Type B pancreatic cell (in vitro differentiated cells): ENCODE results near the gene ARL6IP5. TPM values are rescaled to one million over a fixed set of nuclear protein-coding genes. Genes with fewer than 3 reads are reported as not detected.

Experiments used
- DNase-seq: peaks from one replicate; pipeline ENCODE4 v3.0.0; 2021; ENCODE audit warnings: mixed read lengths; ENCODE audit not compliant: unreplicated experiment; ENCODE audit errors: extremely low spot score
- H3K27ac Mint-ChIP-seq: 2 replicates; pipeline ENCODE4 v1.8.0; 2021; ENCODE audit warnings: mild to moderate bottlenecking, mixed read lengths
- H3K27me3 Mint-ChIP-seq: 2 replicates; pipeline ENCODE4 v1.8.0; 2021; ENCODE audit warnings: mixed read lengths
- H3K36me3 Mint-ChIP-seq: 2 replicates; pipeline ENCODE4 v1.8.0; 2021; ENCODE audit warnings: mixed read lengths
- H3K4me1 Mint-ChIP-seq: one replicate; pipeline ENCODE4 v1.8.0; 2021; ENCODE audit warnings: mixed read lengths; ENCODE audit not compliant: unreplicated experiment
- H3K4me3 Mint-ChIP-seq: 2 replicates; pipeline ENCODE4 v1.8.0; 2021; ENCODE audit warnings: mild to moderate bottlenecking, mixed read lengths
- H3K9me3 Mint-ChIP-seq: 2 replicates; pipeline ENCODE4 v1.8.0; 2021; ENCODE audit warnings: mixed read lengths
- total RNA-seq: library from RNA; stranded (reverse); gene quantifications from 2 replicates; pipeline ENCODE4 v1.2.1, GENCODE V29; 2021; ENCODE audit warnings: low replicate concordance
- TF ChIP-seq, protein P1 (sequence below): fragments of 200-600 bp; sonication (generic); conservative IDR thresholded peaks from 2 replicates; pipeline ENCODE4 v1.5.0; 2021; ENCODE audit warnings: antibody characterized with exemption, mild to moderate bottlenecking

Gene ARL6IP5
- total RNA-seq, 1 donor from 2014 or later, result 49.2 TPM

DNA sequence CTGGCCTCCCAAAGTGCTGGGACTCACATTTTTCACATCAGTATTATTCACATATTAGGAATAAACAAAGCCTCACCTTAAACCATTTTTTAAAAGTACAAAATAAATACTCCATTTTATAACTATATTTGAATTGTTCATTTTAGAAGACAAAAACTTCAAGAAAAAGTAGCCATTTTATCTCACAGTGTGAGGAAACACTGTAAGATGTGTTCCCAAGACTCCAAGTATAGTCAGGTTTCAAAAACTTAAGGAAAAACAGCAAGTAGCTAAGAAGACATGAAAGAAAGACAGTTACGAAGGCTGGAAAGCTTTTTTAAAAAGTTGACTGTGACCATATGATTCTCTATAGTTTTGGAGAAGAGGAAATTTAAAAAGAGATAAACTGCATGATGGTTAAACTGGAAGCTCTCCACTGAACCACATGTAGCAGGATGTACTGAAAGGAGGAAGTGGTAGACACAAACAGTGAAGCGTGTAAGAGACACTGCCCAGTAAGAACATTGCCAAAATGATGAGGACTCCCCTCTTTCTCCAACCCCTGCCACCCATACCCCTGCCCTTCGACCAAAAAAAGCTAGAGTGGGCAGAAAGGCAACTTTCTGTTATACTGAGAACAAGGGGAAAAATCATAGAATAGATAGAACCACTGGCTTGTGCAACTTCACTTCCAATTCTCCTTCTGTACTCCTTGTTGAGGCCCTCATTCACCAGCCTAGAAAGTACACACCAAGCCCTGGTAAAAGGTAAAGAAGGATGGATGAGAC lies 26.4 kb upstream of the ARL6IP5 start:
- Mint-ChIP-seq H3K4me1 (no peaks in the 10 kb centered on the region), H3K9me3 (no peaks in the 10 kb centered on the region), H3K36me3 (peaks cover 33% of the 10 kb centered on the region), H3K27me3 (no peaks in the 10 kb centered on the region), H3K4me3 (no peak overlapping the region), H3K27ac (no peak overlapping the region)
- DNase-seq, result no peak
- TF ChIP-seq, protein P1, sequence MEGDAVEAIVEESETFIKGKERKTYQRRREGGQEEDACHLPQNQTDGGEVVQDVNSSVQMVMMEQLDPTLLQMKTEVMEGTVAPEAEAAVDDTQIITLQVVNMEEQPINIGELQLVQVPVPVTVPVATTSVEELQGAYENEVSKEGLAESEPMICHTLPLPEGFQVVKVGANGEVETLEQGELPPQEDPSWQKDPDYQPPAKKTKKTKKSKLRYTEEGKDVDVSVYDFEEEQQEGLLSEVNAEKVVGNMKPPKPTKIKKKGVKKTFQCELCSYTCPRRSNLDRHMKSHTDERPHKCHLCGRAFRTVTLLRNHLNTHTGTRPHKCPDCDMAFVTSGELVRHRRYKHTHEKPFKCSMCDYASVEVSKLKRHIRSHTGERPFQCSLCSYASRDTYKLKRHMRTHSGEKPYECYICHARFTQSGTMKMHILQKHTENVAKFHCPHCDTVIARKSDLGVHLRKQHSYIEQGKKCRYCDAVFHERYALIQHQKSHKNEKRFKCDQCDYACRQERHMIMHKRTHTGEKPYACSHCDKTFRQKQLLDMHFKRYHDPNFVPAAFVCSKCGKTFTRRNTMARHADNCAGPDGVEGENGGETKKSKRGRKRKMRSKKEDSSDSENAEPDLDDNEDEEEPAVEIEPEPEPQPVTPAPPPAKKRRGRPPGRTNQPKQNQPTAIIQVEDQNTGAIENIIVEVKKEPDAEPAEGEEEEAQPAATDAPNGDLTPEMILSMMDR, result no peak

DNA sequence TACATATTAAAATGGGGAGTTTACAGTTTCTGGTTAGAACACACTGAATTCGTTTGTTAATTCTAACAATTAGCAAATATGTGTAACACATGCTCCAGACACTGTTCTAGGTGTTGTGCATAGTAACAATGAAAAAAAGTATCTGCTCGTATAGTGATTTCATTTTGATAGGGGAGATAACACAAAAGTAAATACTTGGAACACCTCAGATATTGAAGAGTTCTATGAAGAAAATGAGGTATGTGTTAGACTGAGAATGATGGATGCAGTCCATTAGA lies 25.9 kb upstream of the ARL6IP5 start:
- Mint-ChIP-seq H3K36me3 (peaks cover 33% of the 10 kb centered on the region), H3K4me1 (no peaks in the 10 kb centered on the region), H3K27ac (no peak overlapping the region), H3K27me3 (no peaks in the 10 kb centered on the region), H3K9me3 (no peaks in the 10 kb centered on the region), H3K4me3 (no peak overlapping the region)
- DNase-seq, result no peak
- TF ChIP-seq, protein P1, result no peak

DNA sequence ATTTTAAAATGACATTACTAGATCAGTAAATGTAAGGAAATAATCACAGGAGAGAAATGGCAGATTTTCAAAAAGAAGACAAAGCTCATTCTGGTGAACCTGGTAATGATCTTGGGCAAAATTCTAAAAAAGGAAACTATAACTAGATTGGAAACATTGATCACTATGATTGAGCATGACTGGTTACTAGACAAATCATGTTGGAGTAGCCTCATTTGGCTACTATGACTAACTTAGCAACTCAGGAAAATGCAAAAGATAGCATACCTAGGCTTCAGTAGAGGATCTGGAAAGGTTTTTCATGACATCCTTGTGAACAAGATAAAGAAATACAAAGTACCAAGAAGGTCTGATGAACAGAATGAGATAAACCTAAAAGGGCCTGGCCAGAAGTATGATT lies 25.0 kb upstream of the ARL6IP5 start:
- H3K27ac Mint-ChIP-seq, result no peak overlapping the region
- no peaks in the 10 kb centered on the region for H3K9me3 Mint-ChIP-seq
- DNase-seq, result no peak
- TF ChIP-seq, protein P1, result no peak
- H3K36me3 Mint-ChIP-seq, result peaks cover 33% of the 10 kb centered on the region
- no peaks in the 10 kb centered on the region for H3K4me1 Mint-ChIP-seq
- H3K4me3 Mint-ChIP-seq, result no peak overlapping the region
- H3K27me3 Mint-ChIP-seq, result no peaks in the 10 kb centered on the region

DNA sequence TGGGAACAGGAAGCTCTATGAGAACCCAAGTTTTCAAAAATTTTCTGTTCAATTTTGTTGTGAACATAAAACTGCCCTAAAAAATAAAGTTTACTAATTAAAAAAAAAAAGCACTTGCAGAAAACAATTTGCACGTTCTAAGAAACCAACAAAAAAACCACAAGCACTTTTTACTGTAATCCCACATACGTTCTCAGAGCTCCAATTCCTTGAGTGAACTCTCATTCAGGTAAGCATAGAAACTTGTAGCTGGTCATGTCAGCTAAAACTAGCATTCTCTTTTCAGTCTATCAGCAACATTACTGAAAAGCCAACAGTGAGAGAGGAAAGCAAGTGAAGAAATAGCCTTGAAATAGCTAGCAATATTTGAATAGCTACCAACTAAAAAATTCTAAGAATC lies 21.1 kb upstream of the ARL6IP5 start:
- peaks cover 24% of the 10 kb centered on the region for H3K36me3 Mint-ChIP-seq

DNA sequence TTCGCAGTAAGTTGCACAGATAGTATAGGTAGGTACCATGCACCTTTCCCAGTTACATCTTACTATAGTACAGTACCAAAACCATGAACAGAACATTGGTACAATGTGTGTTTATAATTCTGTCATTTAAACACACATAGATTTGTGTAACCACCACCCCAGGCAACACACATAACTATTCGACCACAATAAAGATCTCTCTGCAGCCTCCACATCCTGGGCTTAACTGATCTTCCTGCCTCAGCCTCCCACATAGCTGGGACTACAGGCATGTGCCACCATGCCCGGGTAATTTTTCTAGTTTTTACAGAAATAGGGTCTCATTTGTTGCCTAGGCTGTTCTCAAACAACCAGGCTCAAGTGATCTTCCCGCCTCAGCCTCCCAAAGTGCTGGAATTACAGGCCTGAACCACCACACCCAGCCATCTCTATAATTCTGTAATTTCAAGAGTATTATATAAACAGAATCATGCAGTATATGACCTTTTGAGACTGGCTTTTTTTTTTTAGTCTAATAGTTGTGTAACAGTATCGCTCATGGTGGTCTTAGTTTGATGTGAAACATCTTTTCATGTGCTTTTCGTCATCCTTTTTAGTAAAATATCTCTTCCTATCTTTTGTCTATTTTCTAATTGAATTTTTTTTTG lies 19.3 kb upstream of the ARL6IP5 start:
- H3K4me1 Mint-ChIP-seq, result no peaks in the 10 kb centered on the region
- H3K27me3 Mint-ChIP-seq, result no peaks in the 10 kb centered on the region
- no peak for DNase-seq
- no peaks in the 10 kb centered on the region for H3K9me3 Mint-ChIP-seq
- no peak overlapping the region for H3K4me3 Mint-ChIP-seq
- TF ChIP-seq, protein P1, result no peak
- peaks cover 13% of the 10 kb centered on the region for H3K36me3 Mint-ChIP-seq
- H3K27ac Mint-ChIP-seq, result no peak overlapping the region

More for the DNA sequence above, 21.1 kb upstream of the ARL6IP5 start:
- no peak for DNase-seq
- Mint-ChIP-seq H3K27ac (no peak overlapping the region), H3K27me3 (no peaks in the 10 kb centered on the region), H3K9me3 (no peaks in the 10 kb centered on the region), H3K4me1 (no peaks in the 10 kb centered on the region), H3K4me3 (no peak overlapping the region)
- TF ChIP-seq, protein P1, result no peak
